COLO668 (cell line): ENCODE results near the gene ASIC4.

ENCODE experiments used
- DNase-seq: peaks from one replicate; lab custom pipeline; 2025; ENCODE audit not compliant: unreplicated experiment; lab: John Stamatoyannopoulos, UW

ASIC4 gene

GRCh38 chr2:219514196-219514761, at the start of gene ASIC4:
Gene ASIC4 (plus strand): TSS chr2:219514482. CDS start chr2:219514725, 243 bp downstream.
- peak; percentile 39 for DNase-seq

GRCh38 chr2:219465659-219466561, 48.4 kb upstream of the ASIC4 start:
- DNase-seq = no peak

- no peak for DNase-seq
Observed at GRCh38 chr2:219466816-219467735, 47.2 kb upstream of the ASIC4 start.

- no peak for DNase-seq
Observed at GRCh38 chr2:219467736-219468075, 46.6 kb upstream of the ASIC4 start.

- DNase-seq = no peak
Observed at GRCh38 chr2:219468410-219469185, 45.7 kb upstream of the ASIC4 start.

GRCh38 chr2:219469186-219469724, 45.0 kb upstream of the ASIC4 start:
- DNase-seq = peak; percentile 10

GRCh38 chr2:219470429-219470828, 43.9 kb upstream of the ASIC4 start:
- DNase-seq = no peak

- no peak for DNase-seq
Observed at GRCh38 chr2:219471476-219472371, 42.6 kb upstream of the ASIC4 start.

GRCh38 chr2:219472629-219473187, 41.6 kb upstream of the ASIC4 start:
- no peak for DNase-seq

GRCh38 chr2:219473511-219473910, 40.8 kb upstream of the ASIC4 start:
- DNase-seq = no peak

- no peak for DNase-seq
Observed at GRCh38 chr2:219474285-219475060, 39.8 kb upstream of the ASIC4 start.

- no peak for DNase-seq
Observed at GRCh38 chr2:219475278-219475677, 39.0 kb upstream of the ASIC4 start.

- DNase-seq = peak; percentile 67
Observed at GRCh38 chr2:219475697-219476651, 38.3 kb upstream of the ASIC4 start.

- DNase-seq = no peak
Observed at GRCh38 chr2:219476652-219477151, 37.6 kb upstream of the ASIC4 start.

GRCh38 chr2:219477179-219477578, 37.1 kb upstream of the ASIC4 start:
- no peak for DNase-seq

GRCh38 chr2:219477815-219478214, 36.5 kb upstream of the ASIC4 start:
- DNase-seq = no peak

- no peak for DNase-seq
Observed at GRCh38 chr2:219478916-219479315, 35.4 kb upstream of the ASIC4 start.
